Neural progenitor cell (in vitro differentiated cells): ENCODE measurements around the gene OR2T1.
"Not testable (repeated sequence)": the region's sequence is repeated elsewhere in the genome, so short reads cannot be mapped to it uniquely, and the experiment has no call there.

Experiments used
- CTCF ChIP-seq: fragments of 200-600 bp; sonication (generic); IDR thresholded peaks from 2 replicates; pipeline ENCODE4 v1.5.1; 2017; ENCODE audit warnings: antibody characterized with exemption, mild to moderate bottlenecking
- EZH2 ChIP-seq: fragments of 200-600 bp; sonication (generic); IDR thresholded peaks from 2 replicates; pipeline ENCODE4 v1.6.1; 2017; ENCODE audit warnings: antibody characterized with exemption, mild to moderate bottlenecking, moderate library complexity

DNA sequence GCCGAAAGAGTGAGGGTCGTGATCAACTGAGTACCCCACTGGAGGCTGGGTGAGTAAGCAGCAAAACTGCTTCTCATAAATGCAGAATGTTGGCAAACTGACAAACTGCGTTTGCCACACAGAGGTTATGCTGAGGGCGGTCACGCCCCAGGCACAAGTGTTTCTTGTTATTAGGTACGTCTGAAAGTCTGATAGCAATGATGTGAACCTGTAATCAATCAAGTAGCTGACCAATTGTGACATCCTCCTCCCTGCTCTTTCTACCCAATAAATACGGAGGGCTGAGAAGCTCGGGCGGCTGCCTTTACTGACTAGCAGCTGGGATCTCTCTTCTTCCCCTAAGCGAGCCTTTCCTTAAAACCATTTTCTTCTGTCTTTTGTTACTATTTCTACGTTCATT lies 28.8 kb downstream of the OR2T1 start:
- not testable (repeated sequence) for TF ChIP-seq EZH2, CTCF
